Loucy (cell line): ENCODE measurements around the gene L3MBTL4.

Experiments used
- H2AFZ ChIP-seq: fragments of 200-600 bp; sonication (generic); 2 replicates; pipeline ENCODE4 v1.6.0; 2016; ENCODE audit warnings: antibody characterized with exemption, mild to moderate bottlenecking, low read length, moderate library complexity
- H3F3A ChIP-seq: fragments of 200-600 bp; 2 replicates; pipeline ENCODE4 v1.6.0; 2016; ENCODE audit warnings: antibody characterized with exemption, low read depth, mild to moderate bottlenecking
- H3K27me3 ChIP-seq: fragments of 200-600 bp; sonication (generic); 2 replicates; pipeline ENCODE4 v1.6.1; 2014; ENCODE audit warnings: low read length, mild to moderate bottlenecking; ENCODE audit not compliant: insufficient read depth, poor library complexity, severe bottlenecking
- H3K36me3 ChIP-seq: fragments of 200-600 bp; sonication (generic); 2 replicates; pipeline ENCODE4 v1.6.1; 2016; ENCODE audit warnings: low read length; ENCODE audit not compliant: insufficient read depth
- H3K4me1 ChIP-seq: fragments of 200-600 bp; sonication (generic); 2 replicates; pipeline ENCODE4 v1.5.1; 2014; ENCODE audit warnings: low read length, mild to moderate bottlenecking; ENCODE audit not compliant: insufficient read depth, poor library complexity, severe bottlenecking
- H3K4me2 ChIP-seq: fragments of 200-600 bp; sonication (generic); 2 replicates; pipeline ENCODE4 v1.6.0; 2014; ENCODE audit warnings: antibody characterized with exemption, low read length, low read depth, mild to moderate bottlenecking; ENCODE audit not compliant: poor library complexity, severe bottlenecking
- H3K4me3 ChIP-seq: fragments of 200-600 bp; sonication (generic); 2 replicates; pipeline ENCODE4 v1.5.1; 2014; ENCODE audit warnings: low read length, mild to moderate bottlenecking, mixed read lengths; ENCODE audit not compliant: poor library complexity, severe bottlenecking
- H3K79me2 ChIP-seq: fragments of 200-600 bp; sonication (generic); 2 replicates; pipeline ENCODE4 v1.6.1; 2014; ENCODE audit warnings: low read length; ENCODE audit not compliant: insufficient read depth
- H3K9ac ChIP-seq: fragments of 200-600 bp; sonication (generic); 2 replicates; pipeline ENCODE4 v1.6.0; 2014; ENCODE audit warnings: mild to moderate bottlenecking, low read depth, low read length, moderate library complexity; ENCODE audit not compliant: poor library complexity, severe bottlenecking
- H3K9me2 ChIP-seq: fragments of 200-600 bp; sonication (generic); replicated peaks from 2 replicates; pipeline ENCODE4 v1.6.1; 2016; ENCODE audit warnings: low read depth, low read length, mixed read lengths
- H3K9me3 ChIP-seq: fragments of 200-600 bp; sonication (generic); 2 replicates; pipeline ENCODE4 v1.6.1; 2014; ENCODE audit warnings: mild to moderate bottlenecking, antibody characterized with exemption, low read length, low read depth; ENCODE audit not compliant: insufficient read depth
- H4K20me1 ChIP-seq: fragments of 200-600 bp; sonication (generic); 2 replicates; pipeline ENCODE4 v1.6.0; 2014; ENCODE audit warnings: antibody characterized with exemption, low read length, mild to moderate bottlenecking; ENCODE audit not compliant: insufficient read depth, poor library complexity, severe bottlenecking
- CTCF ChIP-seq: fragments of 200-600 bp; sonication (generic); conservative IDR thresholded peaks from 2 replicates; pipeline ENCODE4 v1.5.1; 2014; ENCODE audit warnings: mild to moderate bottlenecking, antibody characterized with exemption, low read length
- EZH2phosphoT487 ChIP-seq: fragments of 200-600 bp; IDR thresholded peaks from 2 replicates; pipeline ENCODE4 v1.6.1; 2018; ENCODE audit warnings: antibody characterized with exemption, mild to moderate bottlenecking, moderate library complexity, borderline replicate concordance

The L3MBTL4 gene

GRCh38 chr18:6414723-6415417 is at the start of gene L3MBTL4:
L3MBTL4 (minus strand) TSS chr18:6414911; CDS start chr18:6311625, 103,286 bp downstream.
- Histone ChIP-seq H3K9ac (no peak within 1 kb of the TSS), H3K79me2 (no peaks in the 10 kb centered on the region), H3K4me2 (no peak within 1 kb of the TSS), H4K20me1 (no peaks in the 10 kb centered on the region), H3K4me3 (no peak within 1 kb of the TSS), H3K36me3 (no peaks in the 10 kb centered on the region), H3F3A (no peaks in the 10 kb centered on the region), H2AFZ (no peak within 1 kb of the TSS), H3K4me1 (no peaks in the 10 kb centered on the region), H3K9me2 (no peaks in the 10 kb centered on the region), H3K9me3 (peaks cover 3% of the 10 kb centered on the region; the same call in 1 of the 2 replicates), H3K27me3 (no peaks in the 10 kb centered on the region)
- TF ChIP-seq EZH2phosphoT487 (no peak), CTCF (no peak)

DNA sequence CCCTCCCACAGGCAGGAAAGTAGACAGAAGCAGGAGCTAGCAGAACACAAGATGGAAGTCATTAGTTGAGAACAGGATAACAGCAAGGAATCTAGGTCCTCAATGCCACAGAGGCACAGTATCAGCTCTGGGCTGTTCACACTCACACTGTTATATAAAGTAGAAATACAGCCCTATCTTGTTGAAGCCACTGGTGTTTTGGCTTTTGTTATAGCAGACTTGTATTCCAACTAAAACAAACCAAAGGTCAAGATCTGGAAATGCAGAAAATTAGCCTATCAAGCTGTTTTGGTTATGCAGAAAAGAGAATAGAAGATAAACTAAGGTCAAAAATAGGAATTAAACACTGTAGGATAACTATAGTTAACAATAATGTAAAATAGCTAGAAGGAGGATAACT is 37.5 kb upstream of the L3MBTL4 start:
- Histone ChIP-seq H4K20me1 (no peaks in the 10 kb centered on the region), H2AFZ (no peak overlapping the region), H3K36me3 (no peaks in the 10 kb centered on the region), H3K27me3 (no peaks in the 10 kb centered on the region), H3K4me2 (no peak overlapping the region), H3K9ac (no peak overlapping the region), H3K79me2 (no peaks in the 10 kb centered on the region), H3K4me3 (no peak overlapping the region), H3K9me3 (no peaks in the 10 kb centered on the region), H3K4me1 (no peaks in the 10 kb centered on the region), H3F3A (no peaks in the 10 kb centered on the region), H3K9me2 (no peaks in the 10 kb centered on the region)
- no peak for TF ChIP-seq CTCF
- TF ChIP-seq EZH2phosphoT487: no peak

DNA sequence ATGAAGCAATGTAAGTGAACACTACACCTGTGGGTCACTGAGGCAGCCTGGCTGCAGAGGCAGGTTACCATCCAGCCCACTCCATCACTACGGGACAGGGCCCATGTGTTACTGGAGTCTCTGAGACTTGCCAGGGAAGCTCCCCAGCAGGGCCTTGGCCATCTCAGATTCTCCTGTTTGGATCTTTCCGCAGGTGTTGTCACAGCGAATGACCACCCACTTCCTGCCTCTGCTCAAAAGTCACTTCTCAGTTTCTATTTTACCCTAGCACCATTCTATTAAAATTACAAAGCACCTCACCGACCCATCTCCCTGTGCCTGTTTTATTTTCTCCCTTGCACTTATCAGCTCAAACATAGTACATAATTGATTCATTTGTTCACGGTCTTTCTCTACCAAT is 34.5 kb upstream of the L3MBTL4 start:
- H3K9me2 ChIP-seq: no peaks in the 10 kb centered on the region
- no peaks in the 10 kb centered on the region for H3K9me3 ChIP-seq
- no peak overlapping the region for H3K4me3 ChIP-seq
- no peaks in the 10 kb centered on the region for H4K20me1 ChIP-seq
- H2AFZ ChIP-seq: no peak overlapping the region
- H3K27me3 ChIP-seq: no peaks in the 10 kb centered on the region
- no peaks in the 10 kb centered on the region for H3K4me1 ChIP-seq
- H3F3A ChIP-seq: no peaks in the 10 kb centered on the region
- no peaks in the 10 kb centered on the region for H3K36me3 ChIP-seq
- H3K79me2 ChIP-seq: no peaks in the 10 kb centered on the region
- no peak overlapping the region for H3K4me2 ChIP-seq
- no peak for TF ChIP-seq CTCF
- no peak for TF ChIP-seq EZH2phosphoT487
- H3K9ac ChIP-seq: no peak overlapping the region
